Small intestine (tissue), 7 donors: Measurements from ENCODE around the gene FGB. TPM values are rescaled to one million over a fixed set of nuclear protein-coding genes. Genes with fewer than 3 reads are reported as not detected.
A peak's percentile ranks its signal among the peaks of the same experiment; 100 is the strongest.

ENCODE experiments used
- DNase-seq, 2 donors: peaks; one replicate each; pipeline versions ENCODE4 v3.0.0 to v3.0.0-alpha.2; 2013
- FAIRE-seq: peaks from 2 replicates; lab custom pipeline; 2012; peaks lifted over from hg19 to GRCh38; lab: Jason Lieb, UNC
- H3K27ac ChIP-seq, 3 donors: one replicate each; pipeline ENCODE4 v1.5.1; 2013; ENCODE audit warnings: low read length in 2 of 3, mild to moderate bottlenecking in 2 of 3, control low read depth in 1 of 3, inconsistent platforms in 1 of 3, low read depth in 1 of 3, moderate library complexity in 1 of 3
- H3K27me3 ChIP-seq, 3 donors: one replicate each; pipeline ENCODE4 v1.6.1; 2013; ENCODE audit warnings: low read length in 3 of 3, inconsistent platforms in 1 of 3; ENCODE audit not compliant: control insufficient read depth in 3 of 3, insufficient read depth in 3 of 3
- H3K36me3 ChIP-seq, 3 donors: one replicate each; pipeline ENCODE4 v1.6.1; 2013; ENCODE audit warnings: low read length in 3 of 3, inconsistent platforms in 1 of 3, low read depth in 1 of 3, mild to moderate bottlenecking in 1 of 3, moderate library complexity in 1 of 3; ENCODE audit not compliant: control insufficient read depth in 3 of 3, insufficient read depth in 2 of 3
- H3K4me1 ChIP-seq, 3 donors: one replicate each; pipeline ENCODE4 v1.6.1; 2013; ENCODE audit warnings: low read length in 2 of 3, inconsistent platforms in 1 of 3, low read depth in 1 of 3, mild to moderate bottlenecking in 1 of 3, moderate library complexity in 1 of 3; ENCODE audit not compliant: control insufficient read depth in 3 of 3, insufficient read depth in 2 of 3
- H3K4me3 ChIP-seq, 3 donors: one replicate each; pipeline ENCODE4 v1.5.1; 2013; ENCODE audit warnings: low read length in 3 of 3, control low read depth in 1 of 3, inconsistent platforms in 1 of 3, low read depth in 1 of 3, mild to moderate bottlenecking in 1 of 3, moderate library complexity in 1 of 3
- H3K9me3 ChIP-seq, 2 donors: one replicate each; pipeline ENCODE4 v1.6.1; 2013; ENCODE audit warnings: low read depth in 1 of 2, low read length in 1 of 2; ENCODE audit not compliant: control insufficient read depth in 2 of 2, insufficient read depth in 1 of 2
- WGBS, 3 donors: extraction: QIAGEN DNeasy Blood & Tissue Kit; methylation state at CpG; one replicate each; pipeline ENCODE4 v1.1.7; 2013; 5-methylcytosine and 5-hydroxymethylcytosine counted together
- polyA plus RNA-seq, 4 donors: library from polyadenylated mRNA; stranded (reverse) in 3 of 4; unstranded in 1 of 4; fragments of 200-250 nt in 3 of 4; fragments of 120-200 nt in 1 of 4; gene quantifications; one replicate each; pipeline versions ENCODE4 v1.2.1 to v1.2.3, GENCODE V29; 2013
- donor health status: healthy with polysubstance abuse.
- donor health status: control.
- donor health status: control.
- donor health status: Bipolar disorder and iron deficiency.
- donor health status: healthy.

Gene FGB
- polyA plus RNA-seq, 4 donors: 0.34 to 282 TPM; not detected in 2

- H3K27ac ChIP-seq: no peak overlapping the region
- no peaks in the 10 kb centered on the region for H3K4me1 ChIP-seq
- 83 to 85% (median 85%) methylated on average over 4 of the region's 4 CpGs for WGBS, 3 donors
- no peaks in the 10 kb centered on the region for H3K9me3 ChIP-seq
- H3K36me3 ChIP-seq: no peaks in the 10 kb centered on the region
- no peak overlapping the region for H3K4me3 ChIP-seq
- FAIRE-seq: no peak
- peaks cover 0 to 2% (median 0%) of the 10 kb centered on the region in 3 donors for H3K27me3 ChIP-seq
- no peak for DNase-seq
Measured at GRCh38 chr4:154604696-154605200, 41.9 kb downstream of the FGB start.

- Histone ChIP-seq H3K4me3 (no peak overlapping the region), H3K36me3 (no peaks in the 10 kb centered on the region), H3K27ac (no peak overlapping the region), H3K9me3 (no peaks in the 10 kb centered on the region), H3K27me3 (peaks cover 0 to 2% (median 0%) of the 10 kb centered on the region in 3 donors), H3K4me1 (no peaks in the 10 kb centered on the region)
- FAIRE-seq (no peak), DNase-seq (no peak)
- WGBS, 3 donors: 87 to 88% (median 87%) methylated on average over 6 of the region's 6 CpGs
Measured at GRCh38 chr4:154606728-154607723, 44.2 kb downstream of the FGB start.

- no peak for FAIRE-seq
- 82 to 90% (median 88%) methylated on average over 3 of the region's 3 CpGs for WGBS, 3 donors
Measured at GRCh38 chr4:154608361-154609252, 45.8 kb downstream of the FGB start.

GRCh38 chr4:154609532-154609931 lies 46.7 kb downstream of the FGB start:
- H3K27me3 ChIP-seq: peaks cover 0 to 2% (median 0%) of the 10 kb centered on the region in 3 donors
- peaks cover 0 to 7% (median 0%) of the 10 kb centered on the region in 3 donors for H3K4me1 ChIP-seq
- WGBS, 3 donors: 80 to 88% (median 84%) methylated on average over 4 of the region's 4 CpGs
- FAIRE-seq (no peak), DNase-seq (no peak)
- no peaks in the 10 kb centered on the region for H3K36me3 ChIP-seq
- H3K4me3 ChIP-seq: no peak overlapping the region
- H3K9me3 ChIP-seq: no peaks in the 10 kb centered on the region
- H3K27ac ChIP-seq: no peak overlapping the region

More at GRCh38 chr4:154608361-154609252, 45.8 kb downstream of the FGB start:
- Histone ChIP-seq H3K36me3 (no peaks in the 10 kb centered on the region), H3K9me3 (no peaks in the 10 kb centered on the region), H3K27me3 (peaks cover 0 to 2% (median 0%) of the 10 kb centered on the region in 3 donors), H3K4me3 (no peak overlapping the region), H3K27ac (no peak overlapping the region), H3K4me1 (peaks cover 0 to 7% (median 0%) of the 10 kb centered on the region in 3 donors)
- DNase-seq: no peak

- H3K4me1 ChIP-seq: peaks cover 0 to 13% (median 0%) of the 10 kb centered on the region in 3 donors
- no peaks in the 10 kb centered on the region for H3K36me3 ChIP-seq
- DNase-seq (no peak), FAIRE-seq (no peak)
- H3K9me3 ChIP-seq: no peaks in the 10 kb centered on the region
- H3K4me3 ChIP-seq: no peak overlapping the region
- H3K27me3 ChIP-seq: peaks cover 0 to 2% (median 0%) of the 10 kb centered on the region in 3 donors
- H3K27ac ChIP-seq: no peak overlapping the region
- WGBS, 3 donors: 58 to 61% (median 60%) methylated on average over 4 of the region's 4 CpGs
Measured at GRCh38 chr4:154610582-154610981, 47.8 kb downstream of the FGB start.

- Histone ChIP-seq H3K4me3 (no peak overlapping the region), H3K4me1 (peaks cover 0 to 24% (median 5%) of the 10 kb centered on the region in 3 donors), H3K9me3 (no peaks in the 10 kb centered on the region), H3K27ac (no peak overlapping the region), H3K36me3 (no peaks in the 10 kb centered on the region), H3K27me3 (no peaks in the 10 kb centered on the region)
- FAIRE-seq (no peak), DNase-seq (no peak)
- WGBS, 3 donors: 69 to 93% (median 70%) methylated on average over 1 of the region's 1 CpG
Measured at GRCh38 chr4:154611833-154612232, 49.0 kb downstream of the FGB start.

- Histone ChIP-seq H3K27ac (no peak within 1 kb of the TSS), H3K4me1 (peaks cover 0 to 30% (median 6%) of the 10 kb centered on the region in 3 donors), H3K9me3 (no peaks in the 10 kb centered on the region), H3K36me3 (no peaks in the 10 kb centered on the region), H3K27me3 (no peaks in the 10 kb centered on the region), H3K4me3 (no peak within 1 kb of the TSS)
- no peak for FAIRE-seq
- WGBS, 3 donors: 68 to 75% (median 70%) methylated on average over 7 of the region's 7 CpGs
- peak in 1 of 2 donors; percentile 61 for DNase-seq
Measured at GRCh38 chr4:154612472-154613414, 49.9 kb downstream of the FGB start, which contains the start of gene FGG. FGG (minus strand) TSS chr4:154612656; CDS start chr4:154612609, 47 bp downstream.
